Keratinocyte (primary cell): Measurements from ENCODE around the gene LYPD6B. TPM values are rescaled to one million over a fixed set of nuclear protein-coding genes. Genes with fewer than 3 reads are reported as not detected.

ENCODE experiments used
- DNase-seq: peaks from one replicate; pipeline ENCODE4 v3.0.0-alpha.2; 2011; ENCODE audit warnings: low read depth, missing footprints, low spot score
- FAIRE-seq: peaks from 2 replicates; lab custom pipeline; 2011; peaks lifted over from hg19 to GRCh38; lab: Jason Lieb, UNC
- H2AFZ ChIP-seq: 2 replicates; pipeline ENCODE4 v1.6.0; 2012; ENCODE audit warnings: low read length, control low read depth, inconsistent platforms; ENCODE audit not compliant: control insufficient read depth
- H3K27ac ChIP-seq: 2 replicates; pipeline ENCODE4 v1.5.1; 2011; ENCODE audit warnings: low read length; ENCODE audit not compliant: control insufficient read depth, insufficient read depth
- H3K27me3 ChIP-seq: 3 replicates; pipeline ENCODE4 v1.6.0; 2011; ENCODE audit warnings: low read length; ENCODE audit not compliant: control insufficient read depth, insufficient read depth; ENCODE audit errors: extremely low read depth
- H3K36me3 ChIP-seq, 2 experiments: 2 replicates in 1 of 2; 3 replicates in 1 of 2; pipeline ENCODE4 v1.5.1; 2011; ENCODE audit warnings: low read length in 2 of 2, mild to moderate bottlenecking in 1 of 2; ENCODE audit not compliant: control insufficient read depth in 2 of 2, insufficient read depth in 2 of 2; ENCODE audit errors: extremely low read depth in 1 of 2
- H3K4me1 ChIP-seq: 3 replicates; pipeline ENCODE4 v1.5.1; 2011; ENCODE audit warnings: low read length; ENCODE audit not compliant: control insufficient read depth, insufficient read depth; ENCODE audit errors: extremely low read depth
- H3K4me2 ChIP-seq: 3 replicates; pipeline ENCODE4 v1.6.0; 2011; ENCODE audit warnings: low read depth, low read length; ENCODE audit not compliant: control insufficient read depth, insufficient read depth; ENCODE audit errors: extremely low read depth
- H3K4me3 ChIP-seq, 3 experiments: fragments of 200-600 bp in 1 of 3; sonication (generic) in 1 of 3; 2 replicates in 2 of 3; 3 replicates in 1 of 3; pipeline ENCODE4 v1.5.1; 2011 to 2016; ENCODE audit warnings: low read length in 3 of 3, mild to moderate bottlenecking in 3 of 3, control low read depth in 2 of 3, inconsistent platforms in 1 of 3, low read depth in 1 of 3, mixed read lengths in 1 of 3, mixed run types in 1 of 3, moderate library complexity in 1 of 3; ENCODE audit not compliant: control insufficient read depth in 2 of 3, insufficient read depth in 2 of 3; ENCODE audit errors: extremely low read depth in 1 of 3
- H3K79me2 ChIP-seq: 2 replicates; pipeline ENCODE4 v1.6.0; 2012; ENCODE audit warnings: low read length; ENCODE audit not compliant: control insufficient read depth, insufficient read depth
- H3K9ac ChIP-seq: 3 replicates; pipeline ENCODE4 v1.6.0; 2011; ENCODE audit warnings: low read length; ENCODE audit not compliant: control insufficient read depth, insufficient read depth; ENCODE audit errors: extremely low read depth
- H3K9me1 ChIP-seq: 3 replicates; pipeline ENCODE4 v1.6.0; 2011; ENCODE audit warnings: low read length; ENCODE audit not compliant: control insufficient read depth, insufficient read depth; ENCODE audit errors: extremely low read depth
- H3K9me3 ChIP-seq: 2 replicates; pipeline ENCODE4 v1.5.1; 2012; ENCODE audit warnings: low read depth, low read length; ENCODE audit not compliant: control insufficient read depth
- H4K20me1 ChIP-seq: 3 replicates; pipeline ENCODE4 v1.6.0; 2011; ENCODE audit warnings: low read length; ENCODE audit not compliant: control insufficient read depth, insufficient read depth; ENCODE audit errors: extremely low read depth
- CTCF ChIP-seq, 3 experiments: IDR thresholded peaks in 1 of 3; conservative IDR thresholded peaks in 1 of 3; optimal IDR thresholded peaks in 1 of 3; 2 replicates in 2 of 3; 3 replicates in 1 of 3; pipeline versions ENCODE3 to v1.5.1; 2011; ENCODE audit warnings: low read length in 3 of 3, mild to moderate bottlenecking in 3 of 3, moderate library complexity in 2 of 3, control low read depth in 1 of 3, inconsistent platforms in 1 of 3; ENCODE audit not compliant: insufficient read depth in 2 of 3; ENCODE audit errors: extremely low read depth in 1 of 3
- EZH2 ChIP-seq: IDR thresholded peaks from one replicate; pipeline ENCODE4 v1.6.1; 2012; ENCODE audit warnings: inconsistent platforms, mild to moderate bottlenecking, low read length, moderate library complexity
- dilution Hi-C: fragments of 300-500 bp; cut with MboI; formaldehyde crosslinking; loops from one replicate; pipeline ENCODE4 v1.7.0; 2020; ENCODE audit warnings: low sequenced_read_pairs; ENCODE audit not compliant: extremely low pct_ligation_motif_present
- polyA plus RNA-seq, 5 experiments: library from polyadenylated mRNA; depleted of rRNA in 3 of 5; stranded (reverse) in 3 of 5; stranded (forward) in 1 of 5; unstranded in 1 of 5; fragments of >200 nt; gene quantifications; 1 replicate in 1 of 5; 2 replicates in 3 of 5; 3 replicates in 1 of 5; pipeline versions ENCODE4 v1.2.1 to v1.2.3, GENCODE V29; 2011 to 2012; ENCODE audit warnings: missing spikeins in 2 of 5, low read depth in 1 of 5, low replicate concordance in 1 of 5

LYPD6B gene
- polyA plus RNA-seq, 1 donor (not counting 4 experiments of a cell fraction or from before 2014, with no cell fraction given): 24.7 TPM

DNA sequence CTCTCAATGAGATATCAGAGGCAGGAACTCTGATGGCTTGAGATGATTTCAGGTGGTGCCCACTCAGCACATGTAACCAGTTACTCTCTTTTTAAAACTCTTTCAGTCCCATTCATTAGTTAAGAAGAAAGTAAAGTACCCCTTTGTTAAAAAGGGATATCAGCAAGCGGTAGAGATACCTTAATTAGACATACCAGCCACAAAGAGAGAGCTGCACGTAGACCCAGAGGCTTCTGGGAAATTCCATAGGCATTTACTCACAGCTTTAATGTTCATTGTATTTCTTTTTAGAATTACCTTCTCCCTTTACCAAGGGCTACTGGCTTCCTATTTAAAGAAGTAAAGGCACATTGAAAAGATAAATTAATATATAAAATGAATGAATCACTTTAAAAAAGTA is 63.3 kb downstream of the LYPD6B start:
- peaks cover 24% of the 10 kb centered on the region for H3K4me1 ChIP-seq
- H3K9me1 ChIP-seq: no peaks in the 10 kb centered on the region
- H4K20me1 ChIP-seq: no peaks in the 10 kb centered on the region
- peak overlapping the region; percentile 61 for H3K4me2 ChIP-seq
- H3K27me3 ChIP-seq: no peaks in the 10 kb centered on the region
- no peak overlapping the region for H3K4me3 ChIP-seq
- no peaks in the 10 kb centered on the region for H3K79me2 ChIP-seq
- peak overlapping the region; percentile 20 for H2AFZ ChIP-seq
- no peak overlapping the region for H3K27ac ChIP-seq
- dilution Hi-C loops: no loop called here
- FAIRE-seq (no peak), DNase-seq (no peak)
- no peak overlapping the region for H3K9ac ChIP-seq
- TF ChIP-seq CTCF (optimal IDR thresholded peaks at IDR 0.05 in 1 of 3, IDR thresholded peaks at IDR 0.05 in 1 of 3, conservative IDR thresholded peaks at IDR 0.05 in 1 of 3; ENCODE audit: extremely low read depth in 1 of 3, insufficient read depth in 2 of 3, low read length in 3 of 3): no peak
- no peak for TF ChIP-seq EZH2
- no peaks in the 10 kb centered on the region for H3K36me3 ChIP-seq
- H3K9me3 ChIP-seq: no peaks in the 10 kb centered on the region

GRCh38 chr2:149103081-149103620 is 64.7 kb downstream of the LYPD6B start:
- H3K79me2 ChIP-seq: no peaks in the 10 kb centered on the region
- H3K4me1 ChIP-seq: peaks cover 24% of the 10 kb centered on the region
- no peak overlapping the region for H3K9ac ChIP-seq
- FAIRE-seq: no peak
- no peak overlapping the region for H2AFZ ChIP-seq
- TF ChIP-seq EZH2: no peak
- no peaks in the 10 kb centered on the region for H3K9me1 ChIP-seq
- H3K27ac ChIP-seq: no peak overlapping the region
- no peak for DNase-seq
- H3K36me3 ChIP-seq: no peaks in the 10 kb centered on the region
- H3K4me2 ChIP-seq: no peak overlapping the region
- no peaks in the 10 kb centered on the region for H4K20me1 ChIP-seq
- no peak overlapping the region for H3K4me3 ChIP-seq
- H3K27me3 ChIP-seq: no peaks in the 10 kb centered on the region
- no peaks in the 10 kb centered on the region for H3K9me3 ChIP-seq
- dilution Hi-C loops: no loop called here

DNA sequence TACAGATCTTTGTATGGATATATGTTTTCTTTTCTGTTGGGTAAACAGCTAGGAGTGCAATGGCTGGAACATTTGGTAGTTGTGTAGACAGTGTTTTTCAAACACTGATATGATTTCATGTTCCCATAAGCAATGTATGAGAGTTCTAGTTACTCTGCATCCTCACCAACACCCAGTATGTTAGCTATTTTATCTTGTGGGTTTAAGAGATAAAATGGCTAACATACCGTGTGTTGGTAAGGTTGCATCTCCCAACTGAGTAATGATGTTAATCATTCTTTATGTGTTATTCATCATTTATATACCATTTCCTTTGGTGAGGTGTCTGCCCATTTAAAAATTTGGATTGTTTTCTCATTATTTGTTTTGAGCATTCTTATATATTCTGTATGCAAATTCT is 65.7 kb downstream of the LYPD6B start:
- H3K27ac ChIP-seq: no peak overlapping the region
- no peak overlapping the region for H3K4me3 ChIP-seq
- peak overlapping the region; percentile 19 for H3K4me2 ChIP-seq
- no peaks in the 10 kb centered on the region for H3K9me1 ChIP-seq
- dilution Hi-C loops: no loop called here
- DNase-seq (peak; percentile 19), FAIRE-seq (peak; percentile 69)
- H4K20me1 ChIP-seq: no peaks in the 10 kb centered on the region
- H3K9ac ChIP-seq: no peak overlapping the region
- no peaks in the 10 kb centered on the region for H3K36me3 ChIP-seq
- no peaks in the 10 kb centered on the region for H3K9me3 ChIP-seq
- peaks cover 24% of the 10 kb centered on the region for H3K4me1 ChIP-seq
- no peaks in the 10 kb centered on the region for H3K27me3 ChIP-seq
- peak overlapping the region; percentile 47 for H2AFZ ChIP-seq
- no peaks in the 10 kb centered on the region for H3K79me2 ChIP-seq
- TF ChIP-seq EZH2 (no peak), CTCF (optimal IDR thresholded peaks at IDR 0.05 in 1 of 3, IDR thresholded peaks at IDR 0.05 in 1 of 3, conservative IDR thresholded peaks at IDR 0.05 in 1 of 3; ENCODE audit: extremely low read depth in 1 of 3, insufficient read depth in 2 of 3, low read length in 3 of 3) (no peak)
